HTERT RPE-1 (cell line): ENCODE results near the gene DVL2.

Experiments
- in situ Hi-C: fragments of 300-500 bp; cut with MboI; formaldehyde crosslinking; loops from 4 replicates; pipeline ENCODE4 v1.14.3; 2020; ENCODE audit warnings: low sequenced_read_pairs

Gene DVL2

DNA sequence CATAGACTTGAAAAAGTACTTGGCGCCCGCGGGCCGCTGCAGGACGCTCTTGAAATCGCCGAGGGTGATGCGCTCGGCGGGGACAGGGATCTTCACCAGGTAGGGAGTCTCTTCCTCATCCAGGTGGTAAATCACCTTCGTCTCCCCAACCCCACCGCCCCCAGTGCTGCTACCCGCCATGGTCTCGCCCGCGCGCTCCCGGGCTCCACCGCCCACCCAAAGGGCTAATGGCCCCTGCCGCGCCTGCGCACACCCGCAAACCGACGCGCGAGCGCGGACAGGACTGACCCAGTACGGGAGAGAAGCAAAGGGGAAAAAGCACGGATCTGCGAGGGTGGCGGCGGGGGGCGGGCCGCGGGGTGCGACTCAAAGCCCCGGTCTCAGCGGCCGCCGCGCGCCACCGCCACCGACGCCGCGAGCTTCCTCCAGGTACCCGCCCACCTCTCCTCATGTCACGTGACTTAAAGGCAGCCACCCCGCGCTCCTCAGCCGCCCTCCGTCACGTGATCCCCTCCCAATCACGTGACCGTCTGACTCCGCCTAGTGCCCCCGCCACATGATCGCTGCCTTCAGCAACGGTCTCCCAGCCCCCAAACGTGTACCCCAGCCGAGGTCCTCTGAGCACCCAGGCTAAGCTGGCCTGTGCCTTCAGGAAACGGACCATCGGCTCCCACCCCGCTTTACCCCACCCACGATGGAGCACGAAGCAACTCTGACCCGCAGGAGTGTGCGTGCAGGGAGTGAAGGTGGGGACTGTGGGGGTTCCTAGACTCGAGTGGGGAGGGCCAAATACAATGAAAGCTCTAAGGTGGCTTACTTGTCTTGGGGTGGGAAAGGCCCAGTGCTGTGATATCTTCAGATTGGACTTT, at the start of gene DVL2:
Gene DVL2, minus strand, starts transcription at position 435 of the 869 bp plus-strand sequence. Its CDS starts 255 bp downstream, at position 180.
- in situ Hi-C loops: no loop called here

DNA sequence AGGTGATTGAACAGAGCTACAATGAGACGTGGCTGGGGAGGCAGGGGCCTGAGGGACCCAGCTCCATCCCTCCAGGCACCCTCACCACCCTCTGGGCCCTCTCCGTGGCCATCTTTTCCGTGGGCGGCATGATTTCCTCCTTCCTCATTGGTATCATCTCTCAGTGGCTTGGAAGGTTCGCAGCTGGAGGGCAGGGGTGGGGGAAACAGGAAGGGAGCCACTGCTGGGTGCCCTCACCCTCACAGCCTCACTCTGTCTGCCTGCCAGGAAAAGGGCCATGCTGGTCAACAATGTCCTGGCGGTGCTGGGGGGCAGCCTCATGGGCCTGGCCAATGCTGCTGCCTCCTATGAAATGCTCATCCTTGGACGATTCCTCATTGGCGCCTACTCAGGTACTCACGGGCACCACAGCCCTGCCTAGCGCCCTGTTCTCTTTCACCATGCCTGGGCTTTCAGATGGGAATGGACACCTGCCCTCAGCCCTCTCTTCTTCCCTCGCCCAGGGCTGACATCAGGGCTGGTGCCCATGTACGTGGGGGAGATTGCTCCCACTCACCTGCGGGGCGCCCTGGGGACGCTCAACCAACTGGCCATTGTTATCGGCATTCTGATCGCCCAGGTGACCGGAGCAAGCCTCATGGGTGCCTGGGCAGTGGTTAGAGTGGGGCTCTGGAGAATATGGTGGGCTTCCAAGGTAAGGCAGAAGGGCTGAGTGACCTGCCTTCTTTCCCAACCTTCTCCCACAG, 49.3 kb upstream of the DVL2 start:
- in situ Hi-C loops: no loop called here

DNA sequence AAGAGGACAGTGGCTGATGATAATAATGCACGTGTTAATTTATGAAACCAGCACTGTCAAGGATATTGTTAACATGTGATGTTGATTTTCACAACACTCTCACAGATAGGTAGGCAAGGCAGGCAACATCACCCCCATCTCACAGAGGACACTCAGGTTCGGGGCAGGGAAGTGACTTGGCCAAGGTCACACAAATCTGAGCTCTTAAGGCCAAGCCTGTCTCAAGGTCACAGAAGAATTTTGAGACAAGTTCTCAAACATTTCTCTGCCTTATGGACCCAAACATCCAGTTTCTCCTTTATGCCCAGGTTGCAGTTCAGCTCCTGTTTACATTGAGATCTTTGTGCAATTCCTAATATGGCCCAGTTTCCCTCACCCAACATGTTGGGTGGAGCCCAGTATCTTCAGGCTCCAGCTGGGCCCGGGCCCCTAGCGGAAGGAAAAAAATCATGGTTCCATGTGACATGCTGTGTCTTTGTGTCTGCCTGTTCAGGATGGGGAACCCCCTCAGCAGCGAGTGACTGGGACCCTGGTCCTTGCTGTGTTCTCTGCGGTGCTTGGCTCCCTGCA, 48.5 kb upstream of the DVL2 start:
- in situ Hi-C loops: no loop called here

DNA sequence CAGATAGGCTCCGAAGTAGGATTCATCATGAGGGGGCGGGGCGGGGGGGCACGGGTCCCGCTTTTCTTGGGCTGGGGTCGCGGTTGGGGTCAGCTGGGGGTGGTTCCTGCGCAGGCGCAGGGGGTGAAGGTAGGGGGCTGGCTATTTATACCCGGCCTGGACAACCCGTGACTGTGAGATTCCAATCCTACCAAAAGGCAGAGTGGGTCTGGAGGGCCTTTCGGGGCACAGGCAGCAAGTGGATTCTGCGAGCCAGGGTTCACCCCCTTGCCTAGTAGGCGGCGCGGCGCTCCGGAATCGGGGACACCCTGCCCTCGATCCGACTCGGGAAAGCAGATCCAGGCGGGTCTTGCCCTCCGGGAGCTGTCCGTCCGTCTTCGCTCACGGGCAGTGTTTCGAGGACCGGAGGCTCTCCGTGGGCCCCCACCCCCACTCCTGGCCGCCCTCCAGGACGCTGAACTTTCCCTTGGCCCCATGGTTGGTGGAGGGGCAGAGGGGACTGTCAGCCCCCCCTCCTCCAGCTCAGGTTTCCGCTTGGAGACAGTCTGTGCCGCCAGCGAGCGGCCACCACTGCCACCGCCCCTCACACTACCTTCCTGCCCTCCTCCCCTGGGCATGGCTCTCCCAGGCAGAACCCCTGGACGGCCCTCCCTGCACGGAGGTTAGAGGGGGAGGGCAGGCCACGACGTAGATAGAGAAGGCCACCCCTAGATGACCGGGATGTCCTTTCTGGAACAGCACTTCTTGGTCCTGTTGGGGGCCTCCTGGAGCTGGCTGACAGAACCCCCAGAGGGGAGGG, 47.8 kb upstream of the DVL2 start:
- in situ Hi-C loops: no loop called here

DNA sequence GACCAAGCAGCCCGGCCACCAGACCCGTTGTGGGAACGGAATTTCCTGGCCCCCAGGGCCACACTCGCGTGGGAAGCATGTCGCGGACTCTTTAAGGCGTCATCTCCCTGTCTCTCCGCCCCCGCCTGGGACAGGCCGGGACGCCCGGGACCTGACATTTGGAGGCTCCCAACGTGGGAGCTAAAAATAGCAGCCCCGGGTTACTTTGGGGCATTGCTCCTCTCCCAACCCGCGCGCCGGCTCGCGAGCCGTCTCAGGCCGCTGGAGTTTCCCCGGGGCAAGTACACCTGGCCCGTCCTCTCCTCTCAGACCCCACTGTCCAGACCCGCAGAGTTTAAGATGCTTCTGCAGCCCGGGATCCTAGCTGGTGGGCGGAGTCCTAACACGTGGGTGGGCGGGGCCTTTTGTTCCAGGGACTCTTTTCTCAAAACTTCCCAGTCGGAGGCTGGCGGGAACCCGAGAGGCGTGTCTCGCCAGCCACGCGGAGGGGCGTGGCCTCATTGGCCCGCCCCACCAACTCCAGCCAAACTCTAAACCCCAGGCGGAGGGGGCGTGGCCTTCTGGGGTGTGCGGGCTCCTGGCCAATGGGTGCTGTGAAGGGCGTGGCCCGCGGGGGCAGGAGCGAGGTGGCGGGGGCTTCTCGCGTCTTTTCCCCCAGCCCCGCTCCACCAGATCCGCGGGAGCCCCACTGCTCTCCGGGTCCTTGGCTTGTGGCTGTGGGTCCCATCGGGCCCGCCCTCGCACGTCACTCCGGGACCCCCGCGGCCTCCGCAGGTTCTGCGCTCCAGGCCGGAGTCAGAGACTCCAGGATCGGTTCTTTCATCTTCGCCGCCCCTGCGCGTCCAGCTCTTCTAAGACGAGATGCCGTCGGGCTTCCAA, 47.0 kb upstream of the DVL2 start, which contains the start of gene SLC2A4:
Gene SLC2A4, plus strand, starts transcription at position 645 of the 879 bp plus-strand sequence. Its CDS starts 217 bp downstream, at position 862.
- in situ Hi-C loops: no loop called here

DNA sequence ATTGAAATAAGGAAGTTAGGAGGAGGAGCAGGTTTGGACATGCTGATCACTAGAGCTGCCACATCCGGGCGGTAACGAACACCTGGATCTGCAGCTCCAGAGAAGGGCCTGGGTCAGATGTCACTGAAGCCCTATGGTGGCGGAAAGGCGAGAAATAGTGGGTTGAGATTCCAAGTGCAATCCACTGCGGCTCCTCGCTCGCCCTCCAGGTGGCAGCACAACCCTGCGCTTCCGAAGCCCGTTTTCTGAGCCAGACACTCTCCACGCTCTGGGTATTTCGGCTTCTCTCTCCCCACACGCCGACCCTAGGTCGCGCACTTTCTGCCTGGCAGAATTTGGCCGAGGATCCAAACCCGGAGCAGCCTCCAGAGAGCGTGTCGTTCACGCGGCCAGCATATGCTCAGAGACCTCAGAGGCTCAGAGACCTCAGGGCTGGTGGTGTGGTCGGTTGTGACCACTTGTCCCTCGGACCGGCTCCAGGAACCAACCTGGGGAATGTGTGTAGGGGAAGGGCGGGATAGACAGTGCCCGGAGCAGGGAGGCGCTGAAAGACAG, 46.3 kb upstream of the DVL2 start:
- in situ Hi-C loops: no loop called here

DNA sequence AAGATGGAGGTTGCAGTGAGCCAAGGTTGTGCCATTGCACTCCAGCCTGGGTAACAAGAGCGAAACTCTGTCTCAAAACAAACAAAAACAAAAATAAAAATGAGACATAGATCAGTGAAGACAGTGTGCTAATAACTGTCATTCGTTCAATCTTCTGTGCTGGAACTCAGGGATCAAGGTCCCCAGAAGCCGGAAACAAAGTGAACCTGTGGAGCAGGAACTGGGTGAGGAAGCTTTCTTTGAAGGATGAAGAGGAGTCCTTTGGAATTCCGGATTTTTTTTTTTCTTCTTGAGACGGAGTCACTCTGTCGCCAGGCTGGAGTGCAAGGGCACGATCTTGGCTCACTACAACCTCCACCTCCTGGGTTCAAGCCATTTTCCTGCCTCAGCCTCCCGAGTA, 45.1 kb upstream of the DVL2 start:
- in situ Hi-C loops: no loop called here

DNA sequence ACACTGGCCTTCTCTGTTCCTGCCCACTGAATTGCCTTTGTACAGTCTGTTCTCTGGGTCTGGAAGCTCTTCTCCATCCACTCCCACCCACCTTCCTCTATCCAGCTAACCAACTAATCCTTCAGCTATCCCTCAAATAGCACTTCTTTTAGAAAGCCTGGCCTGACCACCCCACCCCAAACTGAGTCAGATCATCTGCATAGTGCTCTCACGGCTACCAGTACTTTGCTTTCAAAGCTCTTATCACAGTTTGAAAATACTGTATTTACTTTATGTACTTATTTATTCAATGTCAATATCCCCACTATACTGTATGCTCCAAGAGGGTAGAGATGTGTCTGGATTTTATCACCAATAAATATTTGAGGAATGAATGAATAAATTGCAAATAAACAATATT, 32.5 kb upstream of the DVL2 start:
- in situ Hi-C loops: no loop called here

DNA sequence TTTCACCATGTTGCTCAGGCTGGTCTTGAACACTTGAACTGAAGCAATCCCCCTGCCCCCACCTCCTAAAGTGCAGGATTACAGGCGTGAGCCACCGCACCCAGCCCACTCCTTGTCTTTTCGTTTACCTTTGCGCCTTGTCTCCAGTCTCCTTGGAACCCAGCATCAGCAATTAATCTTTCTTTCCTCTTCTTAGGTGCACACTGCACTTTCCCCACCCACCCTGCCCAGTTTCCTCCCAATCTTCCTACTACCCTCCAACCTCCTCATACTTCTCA, 29.4 kb upstream of the DVL2 start:
- in situ Hi-C loops: no loop called here

DNA sequence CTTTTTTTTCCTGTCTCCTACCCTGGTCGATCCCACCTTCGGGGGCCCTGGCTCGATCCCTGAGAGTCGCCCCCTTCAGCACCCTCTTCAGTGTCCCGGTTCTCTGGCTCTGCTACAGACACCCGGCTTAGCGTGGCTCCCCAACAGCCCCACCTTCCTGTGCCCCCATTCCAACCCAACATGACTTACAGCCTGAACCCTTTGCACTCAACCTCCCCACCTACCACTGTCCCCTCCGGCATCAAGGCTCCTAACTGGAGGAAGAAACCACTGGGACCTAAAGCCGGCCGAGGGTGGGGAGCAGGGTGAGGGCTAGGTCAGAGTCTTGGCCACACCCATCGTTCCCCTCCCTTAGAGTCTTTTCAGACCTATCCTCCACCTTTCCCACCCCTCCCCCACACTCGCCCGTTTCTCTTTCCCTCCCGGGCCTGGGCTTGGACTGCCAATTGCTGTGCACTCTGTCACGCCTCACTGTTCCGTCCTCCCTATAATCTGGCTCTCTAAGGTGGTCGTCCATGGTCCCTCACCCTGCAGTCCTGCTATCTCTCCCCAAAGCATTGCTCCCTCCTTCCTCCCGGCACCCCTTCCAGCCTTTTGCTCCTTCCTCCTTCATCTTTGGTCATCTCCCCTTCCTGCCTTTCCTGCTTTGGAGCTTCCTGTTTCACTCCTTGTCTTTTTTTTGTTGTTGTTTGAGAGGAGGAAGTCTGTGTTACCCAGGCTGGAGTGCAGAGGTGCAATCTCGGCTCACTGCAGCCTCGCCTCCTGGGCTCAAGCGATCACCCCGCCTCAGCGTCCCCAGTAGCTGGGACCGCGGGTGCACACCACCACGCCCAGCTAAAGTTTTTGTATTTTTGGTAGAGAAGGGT, 28.9 kb upstream of the DVL2 start:
- in situ Hi-C loops: no loop called here

DNA sequence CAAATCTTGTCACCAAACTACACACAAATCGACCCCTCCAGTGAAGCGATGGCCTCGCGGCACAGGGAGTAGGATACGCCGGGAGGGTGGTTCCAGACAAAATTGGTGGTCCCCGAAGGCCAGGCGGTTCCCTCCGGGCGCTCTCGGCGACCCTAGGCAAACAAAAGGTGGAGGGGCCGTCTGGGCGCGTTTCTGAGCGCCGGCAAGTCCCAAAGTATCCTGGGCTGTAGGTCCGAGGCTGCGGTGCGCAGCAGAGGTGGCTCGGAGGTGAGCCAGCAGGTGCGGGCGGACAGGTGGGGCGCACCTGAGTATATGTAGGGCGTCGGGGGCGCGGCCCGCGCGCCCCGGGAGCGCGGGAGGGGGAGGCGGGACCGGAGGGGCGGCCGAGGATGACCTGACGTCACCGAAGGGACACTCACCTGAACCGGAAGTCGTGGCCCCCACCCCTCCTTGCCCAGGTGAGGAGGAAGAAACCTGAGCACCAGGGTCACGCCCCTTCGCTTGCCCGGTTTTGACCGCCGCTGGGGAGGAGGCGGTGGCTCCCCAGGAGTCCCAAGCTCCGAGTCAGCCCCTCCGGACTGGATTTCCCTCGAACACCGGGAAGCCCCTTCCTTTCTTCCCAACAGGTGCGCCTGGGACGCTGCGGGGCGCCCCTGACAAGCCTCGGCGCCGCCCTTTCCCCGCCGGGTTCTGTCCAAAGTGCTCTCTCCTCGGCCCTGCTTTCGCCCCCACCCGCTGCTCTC, 28.0 kb upstream of the DVL2 start, which contains the start of gene CLDN7:
Gene CLDN7, minus strand, starts transcription at position 287 of the 743 bp plus-strand sequence. CDS start 435 bp downstream, outside the sequence.
- in situ Hi-C loops: no loop called here

DNA sequence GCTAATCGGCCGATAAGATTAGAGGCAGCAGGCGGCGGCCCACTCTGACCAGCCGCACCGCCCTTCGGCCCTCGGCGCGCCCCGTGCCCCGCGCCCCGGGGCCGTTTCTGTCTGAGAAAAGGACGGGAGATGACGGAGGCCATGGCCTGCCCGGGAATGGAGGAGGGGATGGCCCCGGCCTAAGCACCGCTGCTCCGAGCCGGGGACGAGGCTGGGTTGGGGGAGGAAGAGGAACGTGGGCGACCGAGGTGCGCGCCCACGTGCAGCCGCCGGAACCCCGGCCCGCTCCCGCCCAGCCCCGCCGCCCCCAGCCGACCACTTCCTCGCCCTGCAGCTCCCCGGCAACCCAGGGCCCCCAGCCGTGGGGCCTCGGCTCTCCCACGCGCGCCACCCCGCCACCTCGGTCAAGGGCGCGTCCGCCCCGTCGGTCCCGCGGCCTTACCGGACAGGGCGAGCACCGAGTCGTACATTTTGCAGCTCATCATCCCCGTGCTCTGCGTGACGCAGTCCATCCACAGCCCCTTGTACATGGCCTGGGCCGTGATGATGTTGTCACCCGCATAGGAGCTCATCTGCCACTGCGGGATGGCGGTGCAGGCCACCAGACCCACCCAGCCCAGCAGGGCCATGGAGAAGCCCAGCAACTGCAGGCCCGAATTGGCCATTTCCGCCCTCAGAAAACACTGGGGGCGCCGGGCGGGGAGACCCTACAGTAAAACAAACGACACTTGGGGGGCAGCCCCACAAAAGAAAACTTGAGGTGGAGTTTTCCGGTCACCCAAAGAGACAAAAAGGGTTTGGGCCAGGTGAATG, 27.3 kb upstream of the DVL2 start:
- in situ Hi-C loops: no loop called here

DNA sequence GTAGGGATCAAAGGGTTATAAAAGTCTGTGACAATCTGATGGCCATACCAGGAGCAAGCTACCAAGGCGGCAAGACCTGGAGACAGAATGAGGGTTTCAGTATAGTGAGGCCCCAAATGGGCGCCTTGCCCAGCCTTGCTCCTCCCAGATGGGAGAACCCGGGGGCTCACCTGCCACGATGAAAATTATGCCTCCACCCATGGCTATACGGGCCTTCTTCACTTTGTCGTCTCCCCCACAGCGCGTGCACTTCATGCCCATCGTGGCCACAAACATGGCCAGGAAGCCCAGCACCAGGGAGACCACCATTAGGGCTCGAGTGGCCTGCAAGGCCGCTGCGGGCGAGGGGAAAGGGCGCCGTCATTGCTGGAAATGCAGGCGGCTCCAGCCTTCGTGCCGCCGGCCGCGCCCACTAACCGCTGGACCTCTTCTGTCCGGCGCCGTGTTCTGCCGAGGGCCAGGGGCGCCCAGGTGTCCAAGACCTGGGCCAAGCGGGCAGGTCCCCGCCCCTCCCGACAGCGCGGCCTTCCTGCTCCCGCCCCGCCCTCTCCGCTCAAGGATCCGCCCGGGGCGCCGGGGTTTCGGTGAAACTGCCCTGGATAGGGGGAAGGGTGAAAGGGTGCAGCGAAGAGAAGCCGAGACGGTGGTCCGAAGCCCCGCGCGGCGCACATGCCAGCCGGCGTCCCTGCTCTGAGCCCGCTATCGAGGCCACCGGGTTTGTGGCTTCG, 26.5 kb upstream of the DVL2 start:
- in situ Hi-C loops: no loop called here

DNA sequence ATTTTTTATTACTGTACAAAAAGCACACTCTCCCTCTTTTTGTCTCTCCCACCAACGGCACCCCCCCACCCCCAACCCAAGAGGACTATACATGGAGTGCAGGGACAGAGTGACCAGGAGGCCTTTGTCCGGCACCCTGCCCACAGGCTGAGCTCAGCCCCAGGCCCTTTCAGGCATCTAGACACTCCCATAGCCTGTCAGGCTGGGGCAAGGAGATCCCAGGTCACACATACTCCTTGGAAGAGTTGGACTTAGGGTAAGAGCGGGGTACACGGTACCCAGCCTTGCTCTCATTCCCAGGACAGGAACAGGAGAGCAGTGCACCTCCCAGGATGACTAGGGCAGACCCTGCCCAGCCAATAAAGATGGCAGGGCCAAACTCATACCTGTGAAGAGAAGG, 25.8 kb upstream of the DVL2 start:
- in situ Hi-C loops: no loop called here

DNA sequence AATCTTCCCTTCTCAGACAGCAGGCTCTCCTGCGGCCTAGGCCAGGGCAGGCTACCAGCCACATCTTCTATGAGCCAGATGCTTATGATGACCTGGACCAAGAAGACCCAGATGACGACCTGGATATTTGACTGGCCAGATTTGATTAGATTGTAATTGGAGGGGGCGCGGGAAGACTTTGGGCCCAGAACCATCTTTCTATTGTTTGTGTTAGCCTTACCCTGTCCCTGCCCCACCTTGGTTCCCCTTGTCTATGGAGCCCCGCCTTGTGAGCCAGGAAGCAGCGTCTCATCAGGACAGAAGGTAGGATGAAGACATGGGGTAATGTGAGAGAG, 25.2 kb upstream of the DVL2 start:
- in situ Hi-C loops: no loop called here

DNA sequence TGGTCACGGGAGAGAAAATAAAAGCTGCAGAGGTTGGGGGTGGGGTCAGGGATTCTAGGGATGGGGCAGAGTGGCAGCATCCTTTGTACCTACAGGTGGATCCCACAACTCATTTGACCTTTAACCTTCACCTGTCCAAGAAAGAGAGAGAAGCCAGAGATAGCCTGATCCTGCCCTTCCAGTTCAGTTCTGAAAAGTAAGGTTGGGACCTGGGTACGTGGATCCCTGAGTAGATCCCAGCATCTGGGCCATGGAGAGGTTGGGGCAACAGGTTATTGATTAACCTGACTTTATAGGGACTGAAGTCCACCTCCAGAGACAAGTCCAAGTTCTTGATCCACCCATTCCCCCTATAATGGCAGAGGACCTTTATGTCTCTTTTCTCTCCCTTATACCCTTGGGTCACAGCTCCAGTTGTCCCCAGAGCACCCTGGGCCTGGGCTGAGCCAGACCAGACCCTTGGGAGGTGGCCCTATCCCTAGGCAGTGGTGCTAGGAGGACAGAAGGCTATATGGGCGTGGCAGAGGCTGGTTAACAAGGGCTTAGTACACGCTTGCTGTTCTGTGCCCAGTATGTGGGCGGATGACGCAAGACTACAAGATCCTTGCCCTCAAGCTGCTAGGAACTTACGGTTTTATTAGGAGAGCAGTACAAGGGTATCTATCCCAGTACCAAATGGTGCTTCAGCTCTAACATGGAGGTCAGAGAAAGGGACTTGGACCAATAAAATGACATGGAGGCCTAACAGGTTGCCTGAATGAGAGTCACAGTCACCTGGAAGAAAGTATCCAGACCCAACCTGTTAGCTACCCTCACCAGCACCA, 24.6 kb upstream of the DVL2 start:
- in situ Hi-C loops: no loop called here
